GM19452 (cell line): ENCODE results near the gene FBLL1.
A peak's percentile ranks its signal among the peaks of the same experiment; 100 is the strongest.
"Not testable (repeated sequence)": the region's sequence is repeated elsewhere in the genome, so short reads cannot be mapped to it uniquely, and the experiment has no call there.

Experiments used
- ATAC-seq: cut with Tn5 transposase; IDR thresholded peaks from one replicate; pipeline ENCODE4 v1.9.1; 2021; ENCODE audit not compliant: unreplicated experiment

FBLL1 gene

GRCh38 chr5:168528521-168529373 lies at the start of gene FBLL1:
Gene FBLL1, plus strand, starts transcription at chr5:168529305. Its CDS starts 200 bp downstream, at chr5:168529505.
- ATAC-seq = no peak

GRCh38 chr5:168480601-168481000 lies 48.5 kb upstream of the FBLL1 start:
- no peak for ATAC-seq

GRCh38 chr5:168481330-168481788 lies 47.7 kb upstream of the FBLL1 start:
- peak; percentile 94 for ATAC-seq

GRCh38 chr5:168482361-168482760 lies 46.7 kb upstream of the FBLL1 start:
- ATAC-seq = no peak

GRCh38 chr5:168486136-168486879 lies 42.8 kb upstream of the FBLL1 start, which contains the start of gene RARS1:
Gene RARS1, plus strand, starts transcription at chr5:168486471. Its CDS starts 28 bp downstream, at chr5:168486499.
- peak; percentile 83 for ATAC-seq

- ATAC-seq = no peak
Measured at GRCh38 chr5:168489059-168489458, 40.0 kb upstream of the FBLL1 start.

GRCh38 chr5:168494057-168494555 lies 35.0 kb upstream of the FBLL1 start:
- ATAC-seq = no peak

- no peak for ATAC-seq
Measured at GRCh38 chr5:168502563-168503237, 26.4 kb upstream of the FBLL1 start.

GRCh38 chr5:168513861-168514428 lies 15.2 kb upstream of the FBLL1 start:
- ATAC-seq = no peak

GRCh38 chr5:168525856-168526255 lies 3.2 kb upstream of the FBLL1 start:
- ATAC-seq = no peak

GRCh38 chr5:168527756-168528295 lies 1.3 kb upstream of the FBLL1 start:
- ATAC-seq = no peak

- ATAC-seq = no peak
Measured at GRCh38 chr5:168529374-168530234, 499 bp downstream of the FBLL1 start.

GRCh38 chr5:168530621-168531150 lies 1.6 kb downstream of the FBLL1 start:
- ATAC-seq = no peak

- ATAC-seq = no peak
Measured at GRCh38 chr5:168531191-168531590, 2.1 kb downstream of the FBLL1 start.

GRCh38 chr5:168531987-168532864 lies 3.1 kb downstream of the FBLL1 start:
- no peak for ATAC-seq

GRCh38 chr5:168534351-168534750 lies 5.2 kb downstream of the FBLL1 start:
- ATAC-seq = not testable (repeated sequence)

GRCh38 chr5:168537176-168537575 lies 8.1 kb downstream of the FBLL1 start:
- no peak for ATAC-seq

GRCh38 chr5:168549554-168549953 lies 20.4 kb downstream of the FBLL1 start:
- ATAC-seq = no peak
